Upper lobe of left lung (tissue), 6 donors: Measurements from ENCODE around the gene ASTL. TPM values are rescaled to one million over a fixed set of nuclear protein-coding genes. Genes with fewer than 3 reads are reported as not detected.

ENCODE experiments used
- ATAC-seq, 2 donors: fragments of 200-7000 bp; cut with Tn5 transposase; one replicate each; pipeline ENCODE4 v1.9.1; 2022; ENCODE audit warnings: mild to moderate bottlenecking in 2 of 2, moderate library complexity in 2 of 2; ENCODE audit not compliant: low FRiP score in 2 of 2
- DNase-seq, 2 donors: peaks; one replicate each; pipeline ENCODE4 v3.0.0-alpha.2; 2019 to 2020
- H3K27ac ChIP-seq, 4 donors: fragments of 200-600 bp; sonication (generic); one replicate each; pipeline ENCODE4 v1.5.1; 2016 to 2019
- H3K27me3 ChIP-seq, 4 donors: fragments of 200-600 bp; sonication (generic); one replicate each; pipeline ENCODE4 v1.5.1; 2017 to 2019
- H3K36me3 ChIP-seq, 4 donors: fragments of 200-600 bp; sonication (generic); one replicate each; pipeline ENCODE4 v1.5.1; 2016 to 2019
- H3K4me1 ChIP-seq, 4 donors: fragments of 200-600 bp; sonication (generic); one replicate each; pipeline ENCODE4 v1.5.1; 2018 to 2019
- H3K4me3 ChIP-seq, 4 donors: fragments of 200-600 bp; sonication (generic); one replicate each; pipeline ENCODE4 v1.5.1; 2017 to 2019; ENCODE audit warnings: mild to moderate bottlenecking in 2 of 4, moderate library complexity in 1 of 4
- H3K9me3 ChIP-seq, 4 donors: fragments of 200-600 bp; sonication (generic); one replicate each; pipeline ENCODE4 v1.5.1; 2018 to 2019
- EP300 ChIP-seq, 4 donors: sonication (generic); formaldehyde crosslinking; IDR thresholded peaks; one replicate each; pipeline ENCODE4 v1.5.1; 2017; ENCODE audit warnings: antibody characterized with exemption in 4 of 4, control low read depth in 2 of 4
- POLR2A ChIP-seq, 4 donors: fragments of 450-650 bp; IDR thresholded peaks; one replicate each; pipeline ENCODE4 v1.5.1; 2016 to 2017; ENCODE audit warnings: antibody characterized with exemption in 4 of 4, mild to moderate bottlenecking in 2 of 4
- POLR2AphosphoS5 ChIP-seq, 2 donors: sonication (generic); formaldehyde crosslinking; IDR thresholded peaks; one replicate each; pipeline ENCODE4 v1.5.1; 2017; ENCODE audit warnings: antibody characterized with exemption in 2 of 2
- WGBS, 2 donors: methylation state at CpG; one replicate each; pipeline ENCODE4 v1.1.5; 2017 to 2018; 5-methylcytosine and 5-hydroxymethylcytosine counted together
- total RNA-seq, 6 donors: library from RNA; depleted of rRNA in 4 of 6; stranded (reverse); fragments of >200 nt in 4 of 6; gene quantifications; one replicate each; pipeline versions ENCODE4 v1.1.0 to v1.2.1, GENCODE V29; 2016 to 2021
- TF ChIP-seq, protein P1 (sequence below), 6 experiments: fragments of 450-650 bp in 4 of 6; fragments of 200-600 bp in 2 of 6; sonication (generic) in 2 of 6; IDR thresholded peaks; one replicate each; pipeline ENCODE4 v1.5.1; 2016 to 2019; ENCODE audit warnings: antibody characterized with exemption in 6 of 6
- donor health status: DM: no; HTN: no; CAD: no; lungs with moderate emphysema.
- donor health status: DM: no; HTN: yes; CAD: no; lungs with severe emphysema.

ASTL gene
- total RNA-seq, 6 donors from 2014 or later = 0.23 to 1.3 (median 0.27) TPM; not detected in 3

- no peak for DNase-seq
- H3K4me3 ChIP-seq = no peak overlapping the region
- no peaks in the 10 kb centered on the region for H3K36me3 ChIP-seq
- no peak overlapping the region for H3K27ac ChIP-seq
- peaks cover 6 to 15% (median 7%) of the 10 kb centered on the region in 4 donors for H3K9me3 ChIP-seq
- no peaks in the 10 kb centered on the region for H3K27me3 ChIP-seq
- H3K4me1 ChIP-seq = peaks cover 0 to 2% (median 0%) of the 10 kb centered on the region in 4 donors
- TF ChIP-seq POLR2A (IDR thresholded peaks at IDR 0.05) = no peak
- TF ChIP-seq EP300 (IDR thresholded peaks at IDR 0.05) = no peak
- TF ChIP-seq, protein P1, sequence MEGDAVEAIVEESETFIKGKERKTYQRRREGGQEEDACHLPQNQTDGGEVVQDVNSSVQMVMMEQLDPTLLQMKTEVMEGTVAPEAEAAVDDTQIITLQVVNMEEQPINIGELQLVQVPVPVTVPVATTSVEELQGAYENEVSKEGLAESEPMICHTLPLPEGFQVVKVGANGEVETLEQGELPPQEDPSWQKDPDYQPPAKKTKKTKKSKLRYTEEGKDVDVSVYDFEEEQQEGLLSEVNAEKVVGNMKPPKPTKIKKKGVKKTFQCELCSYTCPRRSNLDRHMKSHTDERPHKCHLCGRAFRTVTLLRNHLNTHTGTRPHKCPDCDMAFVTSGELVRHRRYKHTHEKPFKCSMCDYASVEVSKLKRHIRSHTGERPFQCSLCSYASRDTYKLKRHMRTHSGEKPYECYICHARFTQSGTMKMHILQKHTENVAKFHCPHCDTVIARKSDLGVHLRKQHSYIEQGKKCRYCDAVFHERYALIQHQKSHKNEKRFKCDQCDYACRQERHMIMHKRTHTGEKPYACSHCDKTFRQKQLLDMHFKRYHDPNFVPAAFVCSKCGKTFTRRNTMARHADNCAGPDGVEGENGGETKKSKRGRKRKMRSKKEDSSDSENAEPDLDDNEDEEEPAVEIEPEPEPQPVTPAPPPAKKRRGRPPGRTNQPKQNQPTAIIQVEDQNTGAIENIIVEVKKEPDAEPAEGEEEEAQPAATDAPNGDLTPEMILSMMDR (IDR thresholded peaks at IDR 0.05) = no peak
- TF ChIP-seq POLR2AphosphoS5 (IDR thresholded peaks at IDR 0.05) = no peak
- ATAC-seq = no peak
- WGBS, 2 donors = 76 to 83% methylated on average over 3 of the region's 3 CpGs
Measured at GRCh38 chr2:96107708-96108065, 30.6 kb downstream of the ASTL start.

DNA sequence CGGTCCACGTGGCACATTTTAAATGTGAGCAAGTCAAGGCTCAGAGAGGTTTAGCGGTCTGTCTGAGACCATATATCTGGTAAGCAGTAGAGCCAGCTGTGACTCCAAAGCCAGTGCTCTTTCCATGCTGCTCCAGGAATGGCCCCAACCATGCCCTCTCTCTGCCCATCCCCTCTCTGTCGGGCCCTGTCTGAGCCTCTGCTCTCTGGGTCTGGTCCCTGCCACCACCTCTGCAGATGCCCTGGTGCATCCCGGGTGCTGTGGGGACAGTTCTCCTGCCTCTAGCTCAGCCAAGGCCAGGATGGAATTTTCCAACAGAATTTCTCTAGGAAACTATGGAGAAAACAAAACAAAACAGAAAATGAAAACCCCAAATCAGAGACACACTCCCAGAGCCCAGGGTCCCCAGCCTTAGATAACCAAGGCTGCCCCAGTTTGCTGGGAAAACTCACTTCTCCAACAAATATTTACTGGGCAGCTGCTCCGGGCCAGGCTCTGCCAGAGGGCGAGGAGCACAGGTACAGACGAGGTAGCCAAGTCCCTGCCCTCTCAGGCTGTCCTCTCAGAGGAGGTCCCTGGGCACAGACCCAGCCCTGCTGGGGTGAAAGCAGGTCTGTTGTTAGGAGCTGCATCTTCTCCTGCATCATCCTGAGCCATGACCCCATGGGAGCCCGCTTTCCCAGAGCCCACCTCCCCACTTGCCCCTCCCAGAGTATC, 31.2 kb downstream of the ASTL start:
- Histone ChIP-seq H3K36me3 (no peaks in the 10 kb centered on the region), H3K27me3 (no peaks in the 10 kb centered on the region), H3K9me3 (peaks cover 6 to 15% (median 7%) of the 10 kb centered on the region in 4 donors), H3K4me3 (no peak overlapping the region), H3K4me1 (peaks cover 0 to 2% (median 0%) of the 10 kb centered on the region in 4 donors), H3K27ac (no peak overlapping the region)
- ATAC-seq (no peak), DNase-seq (no peak)
- no peak for TF ChIP-seq POLR2AphosphoS5 (IDR thresholded peaks at IDR 0.05)
- TF ChIP-seq, protein P1 (IDR thresholded peaks at IDR 0.05) = no peak
- TF ChIP-seq POLR2A (IDR thresholded peaks at IDR 0.05) = no peak
- 73 to 80% methylated on average over 9 of the region's 9 CpGs for WGBS, 2 donors

DNA sequence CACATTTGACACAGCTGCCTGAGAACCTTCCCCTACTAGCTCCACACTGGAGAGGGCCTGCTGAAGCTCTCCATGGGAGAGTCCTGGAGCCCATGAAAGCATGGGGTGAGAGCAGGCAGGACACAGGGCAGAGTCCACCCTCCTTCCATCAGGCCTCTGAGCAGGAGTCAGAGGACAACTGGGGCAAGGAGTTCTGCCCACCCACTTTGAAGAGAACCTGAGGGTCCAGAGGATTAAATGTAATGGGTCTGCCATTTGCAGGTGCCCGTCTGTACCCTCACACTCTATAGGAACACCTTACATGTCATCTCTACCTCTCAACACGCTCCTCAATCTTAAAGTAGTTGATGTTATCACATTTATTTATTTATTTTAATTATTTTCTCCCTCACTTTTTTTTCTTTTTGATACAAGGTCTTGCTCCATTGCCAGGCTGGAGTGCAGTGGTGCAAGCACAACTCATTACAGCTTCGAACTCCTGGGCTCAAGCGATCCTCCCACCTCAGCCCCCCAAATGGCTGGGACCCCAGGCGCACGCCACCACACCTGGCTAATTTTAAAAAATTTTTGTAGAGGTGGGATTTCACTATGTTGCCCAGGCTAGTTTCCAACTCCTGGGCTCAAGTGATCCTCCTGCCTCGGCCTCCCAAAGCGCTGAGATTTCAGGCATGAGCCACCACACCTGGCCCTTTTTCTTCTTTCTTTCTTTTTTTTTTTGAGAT, 32.1 kb downstream of the ASTL start:
- ATAC-seq (no peak), DNase-seq (no peak)

DNA sequence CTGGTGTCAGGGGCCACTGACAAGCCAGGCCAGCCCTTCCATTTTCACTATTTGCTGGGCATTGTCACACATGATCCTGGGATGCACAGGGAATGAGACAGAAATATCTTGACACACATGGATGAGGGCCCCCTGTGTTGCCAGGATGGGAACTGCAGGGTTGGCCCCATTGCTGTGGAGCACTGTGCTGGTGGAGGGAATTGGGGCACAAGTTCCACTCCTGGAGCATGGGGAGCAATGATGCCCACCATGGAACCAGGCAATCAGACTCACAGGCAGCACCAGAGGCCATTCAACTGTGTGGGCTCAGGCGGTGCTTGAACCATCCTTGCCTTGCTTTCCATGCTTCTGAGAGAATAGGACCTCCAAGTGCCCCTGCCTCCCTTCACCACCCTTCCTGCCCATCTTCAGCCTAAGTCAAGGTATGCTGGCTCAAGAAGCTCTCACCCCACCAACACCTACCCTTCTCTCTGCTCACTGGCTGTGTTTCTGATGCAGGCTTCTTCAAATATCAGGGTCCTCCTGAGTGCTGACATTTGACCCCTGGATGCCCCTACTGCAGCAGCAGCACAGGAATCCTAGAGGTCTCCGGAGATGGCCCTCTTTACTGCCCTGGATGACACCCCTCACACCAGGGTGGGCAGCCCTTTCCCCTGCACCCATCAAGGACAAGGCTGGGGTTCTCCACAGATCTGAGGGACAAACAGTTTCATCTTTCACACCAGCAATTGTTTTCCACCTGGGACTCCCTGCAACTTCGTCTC, 33.0 kb downstream of the ASTL start:
- Histone ChIP-seq H3K36me3 (no peaks in the 10 kb centered on the region), H3K4me3 (no peak overlapping the region), H3K4me1 (peaks cover 0 to 2% (median 0%) of the 10 kb centered on the region in 4 donors), H3K27ac (no peak overlapping the region), H3K27me3 (no peaks in the 10 kb centered on the region), H3K9me3 (peaks cover 6 to 15% (median 7%) of the 10 kb centered on the region in 4 donors)
- 87 to 97% methylated on average over 3 of the region's 3 CpGs for WGBS, 2 donors
- no peak for ATAC-seq
- DNase-seq = no peak
- no peak for TF ChIP-seq POLR2A (IDR thresholded peaks at IDR 0.05)
- no peak for TF ChIP-seq EP300 (IDR thresholded peaks at IDR 0.05)
- TF ChIP-seq POLR2AphosphoS5 (IDR thresholded peaks at IDR 0.05) = no peak
- TF ChIP-seq, protein P1 (IDR thresholded peaks at IDR 0.05) = no peak

More for the DNA sequence above, 32.1 kb downstream of the ASTL start:
- Histone ChIP-seq H3K4me3 (no peak overlapping the region), H3K4me1 (peaks cover 0 to 2% (median 0%) of the 10 kb centered on the region in 4 donors), H3K27me3 (no peaks in the 10 kb centered on the region), H3K36me3 (no peaks in the 10 kb centered on the region), H3K27ac (no peak overlapping the region), H3K9me3 (peaks cover 6 to 15% (median 7%) of the 10 kb centered on the region in 4 donors)
- TF ChIP-seq, protein P1 (IDR thresholded peaks at IDR 0.05) = no peak
- TF ChIP-seq POLR2AphosphoS5 (IDR thresholded peaks at IDR 0.05) = no peak
- 96 to 97% methylated on average over 8 of the region's 8 CpGs for WGBS, 2 donors
